HepG2 (cell line): Measurements from ENCODE around the gene NRAP. TPM values are rescaled to one million over a fixed set of nuclear protein-coding genes. Genes with fewer than 3 reads are reported as not detected.

ENCODE experiments used
- ATAC-seq: fragments of 200-7000 bp; cut with Tn5 transposase; 3 replicates; pipeline ENCODE4 v1.9.1; 2020; ENCODE audit warnings: mild to moderate bottlenecking, moderate library complexity
- BruUV-seq: library from RNA; stranded (reverse); fragments of 400-500 nt; replicated peaks from 2 replicates; lab custom pipeline; 2021; lab: Mats Ljungman, UMichigan
- CTCF ChIA-PET: fragments of 300-600 bp; formaldehyde crosslinking; extraction: SDS; loops from one replicate; lab custom pipeline; 2021; ENCODE audit warnings: low total read pairs, inconsistent platforms, low intra/inter-chr PET ratio; lab: Yijun Ruan, JAX
- POLR2A ChIA-PET: fragments of 350-600 bp; sonication (Branson Sonifier 250); formaldehyde crosslinking; loops from one replicate; lab custom pipeline; 2020; ENCODE audit warnings: antibody characterized with exemption, inconsistent platforms; lab: Yijun Ruan, JAX
- DNase-seq: peaks from one replicate; pipeline ENCODE4 v3.0.0-alpha.2; 2015; ENCODE audit warnings: low spot score
- FAIRE-seq: peaks from 3 replicates; lab custom pipeline; 2011; peaks lifted over from hg19 to GRCh38; lab: Jason Lieb, UNC
- H2AFZ ChIP-seq: one replicate; pipeline ENCODE4 v1.6.1; 2011; ENCODE audit warnings: low read length, inconsistent platforms
- H3K27ac ChIP-seq: fragments of 300-600 bp; 3 replicates; pipeline ENCODE4 v1.8.0; 2011; ENCODE audit warnings: mixed run types, mild to moderate bottlenecking, mixed read lengths, low read length, inconsistent platforms; ENCODE audit not compliant: insufficient read depth; ENCODE audit errors: extremely low read length
- H3K27me3 ChIP-seq, 2 experiments: fragments of 200-600 bp in 1 of 2; 2 replicates in 1 of 2; 3 replicates in 1 of 2; pipeline versions ENCODE4 v1.6.0 to v1.8.0; 2011; ENCODE audit warnings: low read length in 2 of 2, mild to moderate bottlenecking in 2 of 2, moderate library complexity in 2 of 2, inconsistent platforms in 1 of 2; ENCODE audit not compliant: insufficient read depth in 2 of 2, control insufficient read depth in 1 of 2
- H3K36me3 ChIP-seq, 2 experiments: fragments of 200-600 bp in 1 of 2; replicated peaks in 1 of 2; 2 replicates in 1 of 2; 3 replicates in 1 of 2; pipeline versions ENCODE4 v1.5.1 to v1.8.0; 2011; ENCODE audit warnings: low read length in 2 of 2, inconsistent platforms in 1 of 2; ENCODE audit not compliant: insufficient read depth in 2 of 2, control insufficient read depth in 1 of 2
- H3K4me1 ChIP-seq: 2 replicates; pipeline ENCODE4 v1.5.1; 2012; ENCODE audit warnings: low read length, inconsistent platforms; ENCODE audit not compliant: insufficient read depth
- H3K4me2 ChIP-seq: 2 replicates; pipeline ENCODE4 v1.6.0; 2011; ENCODE audit warnings: low read depth, low read length, inconsistent platforms
- H3K4me3 ChIP-seq, 3 experiments: fragments of 200-600 bp in 1 of 3; sonication (generic), shearing (Covaris generic) in 1 of 3; replicated peaks in 1 of 3; 2 replicates each; pipeline ENCODE4 v1.5.1; 2011 to 2016; ENCODE audit warnings: low read length in 3 of 3, inconsistent platforms in 2 of 3, low read depth in 2 of 3, mild to moderate bottlenecking in 2 of 3, control low read depth in 1 of 3, mixed read lengths in 1 of 3; ENCODE audit not compliant: insufficient read depth in 1 of 3
- H3K79me2 ChIP-seq: one replicate; pipeline ENCODE4 v1.6.1; 2011; ENCODE audit warnings: low read length, inconsistent platforms; ENCODE audit not compliant: insufficient read depth
- H3K9ac ChIP-seq: 2 replicates; pipeline ENCODE4 v1.6.0; 2011; ENCODE audit warnings: mild to moderate bottlenecking, low read depth, low read length, inconsistent platforms; ENCODE audit not compliant: insufficient read depth
- H3K9me3 ChIP-seq: 2 replicates; pipeline ENCODE4 v1.5.1; 2012; ENCODE audit warnings: mild to moderate bottlenecking, low read length
- H4K20me1 ChIP-seq: 2 replicates; pipeline ENCODE4 v1.6.0; 2011; ENCODE audit warnings: inconsistent platforms, mild to moderate bottlenecking, low read length, moderate library complexity; ENCODE audit not compliant: insufficient read depth
- AHR ChIP-seq: IDR thresholded peaks from 2 replicates; pipeline ENCODE4 v1.6.1; 2018; ENCODE audit warnings: missing genetic modification reagents, missing compliant biosample characterization
- HINFP ChIP-seq: sonication (generic); formaldehyde crosslinking; IDR thresholded peaks from 2 replicates; pipeline ENCODE4 v1.4.0; 2020; ENCODE audit warnings: low read depth, mild to moderate bottlenecking, missing genetic modification reagents
- KLF13 ChIP-seq: sonication (generic); formaldehyde crosslinking; IDR thresholded peaks from 2 replicates; pipeline ENCODE4 v1.4.0; 2020; ENCODE audit warnings: mild to moderate bottlenecking, missing genetic modification reagents
- MATR3 ChIP-seq: sonication (generic); formaldehyde crosslinking; IDR thresholded peaks from 2 replicates; pipeline ENCODE4 v1.4.0; 2020; ENCODE audit warnings: missing genetic modification reagents
- POLR2G ChIP-seq: fragments of 200-400 bp; formaldehyde crosslinking; IDR thresholded peaks from 2 replicates; pipeline ENCODE4 v1.6.1; 2018; ENCODE audit warnings: mild to moderate bottlenecking, low read depth, low read length, moderate library complexity
- PRPF4 ChIP-seq: fragments of 200-400 bp; formaldehyde crosslinking; IDR thresholded peaks from 2 replicates; pipeline ENCODE4 v1.6.1; 2016; ENCODE audit warnings: low read length, low read depth; ENCODE audit not compliant: poor library complexity, severe bottlenecking
- SP2 ChIP-seq: sonication (generic); formaldehyde crosslinking; IDR thresholded peaks from 2 replicates; pipeline ENCODE4 v1.5.1; 2020; ENCODE audit warnings: mild to moderate bottlenecking, missing genetic modification reagents
- SRSF1 ChIP-seq: fragments of 200-400 bp; formaldehyde crosslinking; optimal IDR thresholded peaks from 2 replicates; pipeline ENCODE3; 2017; ENCODE audit warnings: mild to moderate bottlenecking, low read depth, low read length, moderate library complexity
- SRSF4 ChIP-seq: fragments of 200-400 bp; formaldehyde crosslinking; IDR thresholded peaks from one replicate; pipeline ENCODE4 v1.6.1; 2018; ENCODE audit warnings: mild to moderate bottlenecking, low read depth, low read length, moderate library complexity; ENCODE audit not compliant: poor library complexity, severe bottlenecking
- TBX3 ChIP-seq: fragments of 450-650 bp; IDR thresholded peaks from 2 replicates; pipeline ENCODE4 v1.6.1; 2017; ENCODE audit warnings: antibody characterized with exemption, mild to moderate bottlenecking, inconsistent platforms, borderline replicate concordance
- TGIF2 ChIP-seq: IDR thresholded peaks from 2 replicates; pipeline ENCODE4 v1.6.1; 2016; ENCODE audit warnings: control low read depth, missing compliant biosample characterization
- ZNF124 ChIP-seq: sonication (generic); formaldehyde crosslinking; IDR thresholded peaks from 2 replicates; pipeline ENCODE4 v1.4.0; 2020; ENCODE audit warnings: missing genetic modification reagents
- ZNF264 ChIP-seq: sonication (generic); formaldehyde crosslinking; IDR thresholded peaks from 2 replicates; pipeline ENCODE4 v1.4.0; 2020; ENCODE audit warnings: missing genetic modification reagents
- ZNF326 ChIP-seq: sonication (generic); formaldehyde crosslinking; IDR thresholded peaks from 2 replicates; pipeline ENCODE4 v1.4.0; 2020; ENCODE audit warnings: missing genetic modification reagents, borderline replicate concordance
- ZNF34 ChIP-seq: sonication (generic); formaldehyde crosslinking; IDR thresholded peaks from 2 replicates; pipeline ENCODE4 v1.4.0; 2020; ENCODE audit warnings: mild to moderate bottlenecking, missing genetic modification reagents, borderline replicate concordance
- ZNF816 ChIP-seq: sonication (generic); formaldehyde crosslinking; IDR thresholded peaks from 2 replicates; pipeline ENCODE4 v1.8.0; 2022; ENCODE audit warnings: missing genetic modification reagents, mild to moderate bottlenecking, borderline replicate concordance
- WGBS: methylation state at CpG from one replicate; pipeline ENCODE4 v1.1.6; 2017; ENCODE audit warnings: low lambda C conversion rate; 5-methylcytosine and 5-hydroxymethylcytosine counted together
- in situ Hi-C: cut with HindIII; loops from 2 replicates; pipeline ENCODE4 v1.10.0; 2017; ENCODE audit warnings: low pct_unique_long_range_greater_than_20kb; ENCODE audit not compliant: extremely low pct_ligation_motif_present
- intact Hi-C: fragments of 100-400 bp; cut with micrococcal nuclease; formaldehyde crosslinking; loops from one replicate; pipeline ENCODE4 v1.10.0; 2022; ENCODE audit not compliant: unreplicated experiment
- polyA plus RNA-seq, 8 experiments: library from polyadenylated mRNA; depleted of rRNA in 3 of 8; stranded (reverse) in 7 of 8; unstranded in 1 of 8; fragments of >200 nt; fragmentation: Illumina TruSeq in 4 of 8; extraction: Trizol in 4 of 8; gene quantifications; 2 replicates each; pipeline versions ENCODE4 v1.2.1 to v1.2.3, GENCODE V29; 2011 to 2016; ENCODE audit warnings: low read depth in 4 of 8, missing spikeins in 1 of 8, mixed read lengths in 1 of 8; ENCODE audit not compliant: insufficient read depth in 1 of 8
- total RNA-seq, 5 experiments: library from RNA; depleted of rRNA; stranded (reverse); fragments of >200 nt; fragmentation: Illumina TruSeq; extraction: Trizol; gene quantifications; 2 replicates each; pipeline ENCODE4 v1.2.3, GENCODE V29; 2016; ENCODE audit warnings: low read depth in 1 of 5
- TF ChIP-seq, protein P1 (sequence below): sonication (generic); formaldehyde crosslinking; IDR thresholded peaks from 2 replicates; pipeline ENCODE4 v1.5.0; 2020; ENCODE audit warnings: mild to moderate bottlenecking, missing genetic modification reagents, moderate library complexity
- TF ChIP-seq, protein P2 (sequence below): fragments of 450-650 bp; IDR thresholded peaks from 2 replicates; pipeline ENCODE4 v1.6.1; 2017
- TF ChIP-seq, protein P3 (sequence below): sonication (generic); formaldehyde crosslinking; IDR thresholded peaks from 2 replicates; pipeline ENCODE4 v1.4.0; 2020; ENCODE audit warnings: mild to moderate bottlenecking, missing genetic modification reagents, borderline replicate concordance

NRAP gene
- total and polyA plus RNA-seq, 2 of the 13 experiments (the other 11 are each of a cell fraction or from before 2014, with no cell fraction given): not detected

DNA sequence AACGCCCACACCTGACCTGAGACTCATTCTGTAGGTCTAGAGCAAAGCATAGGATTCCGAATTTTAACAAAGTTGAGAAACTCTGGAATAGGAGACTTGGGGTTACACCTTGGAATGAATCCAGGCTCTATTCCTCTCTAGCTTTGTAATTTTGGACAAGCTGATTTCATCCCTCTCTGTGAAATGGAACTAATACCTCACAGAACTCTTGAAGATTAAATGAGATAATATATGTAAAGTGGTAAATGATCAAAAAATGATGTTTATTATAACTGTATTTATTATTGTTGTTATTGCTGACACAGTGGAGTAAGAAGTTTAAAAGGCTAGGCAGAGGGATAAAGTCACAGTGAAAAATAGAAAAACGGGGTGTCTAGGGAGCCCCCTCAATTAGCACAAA is 48.2 kb upstream of the NRAP start (continued):
- TF ChIP-seq ZNF124 (CRISPR knock-in tag) (no peak), HINFP (CRISPR knock-in tag) (no peak)

DNA sequence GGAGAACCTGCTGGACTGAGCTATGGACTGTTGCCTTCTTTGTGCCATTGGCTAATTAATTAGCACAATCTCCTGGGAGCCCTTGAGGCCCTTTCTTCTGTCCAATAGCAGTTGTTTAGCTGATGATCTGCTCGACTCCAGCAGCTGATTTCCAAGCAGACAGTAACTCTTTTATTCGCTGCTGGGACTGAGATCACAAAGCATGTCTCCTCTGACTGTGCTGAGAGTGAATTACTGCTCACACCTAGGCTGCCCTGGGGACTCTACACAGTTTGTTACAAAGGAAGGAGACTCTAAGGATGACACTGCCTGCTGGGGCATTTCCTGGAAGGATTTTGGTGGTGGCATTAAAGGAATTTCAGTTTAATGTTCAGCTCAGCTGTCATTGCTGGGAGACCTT is 47.3 kb upstream of the NRAP start:
- CTCF ChIA-PET: no interaction called here
- BruUV-seq: no TSS peak
- intact Hi-C loops: no loop called here
- TF ChIP-seq ZNF816 (CRISPR knock-in tag): no peak
- no peak for TF ChIP-seq SP2 (CRISPR knock-in tag)
- TF ChIP-seq ZNF264 (CRISPR knock-in tag): no peak
- TF ChIP-seq SRSF1: no peak
- TF ChIP-seq, protein P1, sequence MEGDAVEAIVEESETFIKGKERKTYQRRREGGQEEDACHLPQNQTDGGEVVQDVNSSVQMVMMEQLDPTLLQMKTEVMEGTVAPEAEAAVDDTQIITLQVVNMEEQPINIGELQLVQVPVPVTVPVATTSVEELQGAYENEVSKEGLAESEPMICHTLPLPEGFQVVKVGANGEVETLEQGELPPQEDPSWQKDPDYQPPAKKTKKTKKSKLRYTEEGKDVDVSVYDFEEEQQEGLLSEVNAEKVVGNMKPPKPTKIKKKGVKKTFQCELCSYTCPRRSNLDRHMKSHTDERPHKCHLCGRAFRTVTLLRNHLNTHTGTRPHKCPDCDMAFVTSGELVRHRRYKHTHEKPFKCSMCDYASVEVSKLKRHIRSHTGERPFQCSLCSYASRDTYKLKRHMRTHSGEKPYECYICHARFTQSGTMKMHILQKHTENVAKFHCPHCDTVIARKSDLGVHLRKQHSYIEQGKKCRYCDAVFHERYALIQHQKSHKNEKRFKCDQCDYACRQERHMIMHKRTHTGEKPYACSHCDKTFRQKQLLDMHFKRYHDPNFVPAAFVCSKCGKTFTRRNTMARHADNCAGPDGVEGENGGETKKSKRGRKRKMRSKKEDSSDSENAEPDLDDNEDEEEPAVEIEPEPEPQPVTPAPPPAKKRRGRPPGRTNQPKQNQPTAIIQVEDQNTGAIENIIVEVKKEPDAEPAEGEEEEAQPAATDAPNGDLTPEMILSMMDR (CRISPR knock-in tag): no peak
- TF ChIP-seq TGIF2 (CRISPR knock-in tag): no peak
- TF ChIP-seq ZNF326 (CRISPR knock-in tag): no peak
- no peak for TF ChIP-seq TBX3
- TF ChIP-seq SRSF4: no peak
- no peak for TF ChIP-seq KLF13
- TF ChIP-seq, protein P2, sequence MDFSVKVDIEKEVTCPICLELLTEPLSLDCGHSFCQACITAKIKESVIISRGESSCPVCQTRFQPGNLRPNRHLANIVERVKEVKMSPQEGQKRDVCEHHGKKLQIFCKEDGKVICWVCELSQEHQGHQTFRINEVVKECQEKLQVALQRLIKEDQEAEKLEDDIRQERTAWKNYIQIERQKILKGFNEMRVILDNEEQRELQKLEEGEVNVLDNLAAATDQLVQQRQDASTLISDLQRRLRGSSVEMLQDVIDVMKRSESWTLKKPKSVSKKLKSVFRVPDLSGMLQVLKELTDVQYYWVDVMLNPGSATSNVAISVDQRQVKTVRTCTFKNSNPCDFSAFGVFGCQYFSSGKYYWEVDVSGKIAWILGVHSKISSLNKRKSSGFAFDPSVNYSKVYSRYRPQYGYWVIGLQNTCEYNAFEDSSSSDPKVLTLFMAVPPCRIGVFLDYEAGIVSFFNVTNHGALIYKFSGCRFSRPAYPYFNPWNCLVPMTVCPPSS: no peak
- TF ChIP-seq AHR (CRISPR knock-in tag): no peak
- no peak for TF ChIP-seq ZNF34 (CRISPR knock-in tag)
- no peak for TF ChIP-seq PRPF4
- no peak for TF ChIP-seq MATR3 (CRISPR knock-in tag)
- TF ChIP-seq, protein P3, sequence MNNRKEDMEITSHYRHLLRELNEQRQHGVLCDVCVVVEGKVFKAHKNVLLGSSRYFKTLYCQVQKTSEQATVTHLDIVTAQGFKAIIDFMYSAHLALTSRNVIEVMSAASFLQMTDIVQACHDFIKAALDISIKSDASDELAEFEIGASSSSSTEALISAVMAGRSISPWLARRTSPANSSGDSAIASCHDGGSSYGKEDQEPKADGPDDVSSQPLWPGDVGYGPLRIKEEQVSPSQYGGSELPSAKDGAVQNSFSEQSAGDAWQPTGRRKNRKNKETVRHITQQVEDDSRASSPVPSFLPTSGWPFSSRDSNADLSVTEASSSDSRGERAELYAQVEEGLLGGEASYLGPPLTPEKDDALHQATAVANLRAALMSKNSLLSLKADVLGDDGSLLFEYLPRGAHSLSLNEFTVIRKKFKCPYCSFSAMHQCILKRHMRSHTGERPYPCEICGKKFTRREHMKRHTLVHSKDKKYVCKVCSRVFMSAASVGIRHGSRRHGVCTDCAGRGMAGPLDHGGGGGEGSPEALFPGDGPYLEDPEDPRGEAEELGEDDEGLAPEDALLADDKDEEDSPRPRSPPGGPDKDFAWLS (CRISPR knock-in tag): no peak
- no peak for TF ChIP-seq POLR2G

More for the DNA sequence above, 47.3 kb upstream of the NRAP start:
- no peak overlapping the region for H3K4me2 ChIP-seq
- FAIRE-seq: no peak
- H2AFZ ChIP-seq: no peak overlapping the region
- no peak overlapping the region for H3K4me3 ChIP-seq
- H3K79me2 ChIP-seq: no peaks in the 10 kb centered on the region
- WGBS: 85% methylated on average over 2 of the region's 2 CpGs
- ATAC-seq: no peak
- no peaks in the 10 kb centered on the region for H4K20me1 ChIP-seq
- H3K4me1 ChIP-seq: no peaks in the 10 kb centered on the region
- no peaks in the 10 kb centered on the region for H3K9me3 ChIP-seq
- DNase-seq: no peak
- H3K27ac ChIP-seq: no peak overlapping the region
- H3K36me3 ChIP-seq: peaks cover 0 to 3% of the 10 kb centered on the region in 2 experiments; a peak in 2 of 5 replicates
- no peak overlapping the region for H3K9ac ChIP-seq
- in situ Hi-C loops: no loop called here
- no peaks in the 10 kb centered on the region for H3K27me3 ChIP-seq
- POLR2A ChIA-PET: no interaction called here
